Measurements from ENCODE around the gene MACROD2.

GRCh38 chr20:15547119-15547518 lies 1551.8 kb downstream of the MACROD2 start:
- TF ChIP-seq POLR2A (IDR thresholded peaks at IDR 0.05; ENCODE audit: low read depth, low read length) (no peak), POLR2AphosphoS5 (IDR thresholded peaks at IDR 0.05; ENCODE audit: low read depth, low read length) (no peak), TAF1 (IDR thresholded peaks at IDR 0.05; ENCODE audit: low read depth, low read length) (no peak), SPI1 (IDR thresholded peaks at IDR 0.05; ENCODE audit: low read depth, low read length) (no peak), POU2F2 (IDR thresholded peaks at IDR 0.05; ENCODE audit: low read depth, low read length) (no peak)
